ENCODE results near the gene PRM3.

The PRM3 gene

GRCh38 chr16:11242658-11243057 lies 30.8 kb downstream of the PRM3 start:
- DNase-seq = no peak

- no peak for DNase-seq
Measured at GRCh38 chr16:11241480-11242204, 31.8 kb downstream of the PRM3 start.

- DNase-seq = peak in 1 of 2 donors; percentile 67
Measured at GRCh38 chr16:11240636-11241473, 32.6 kb downstream of the PRM3 start.

- DNase-seq = no peak
Measured at GRCh38 chr16:11239644-11240632, 33.5 kb downstream of the PRM3 start.

- DNase-seq = no peak
Measured at GRCh38 chr16:11238272-11239202, 34.9 kb downstream of the PRM3 start.

- peak in 1 of 2 donors; percentile 52 for DNase-seq
Measured at GRCh38 chr16:11236461-11237254, 36.8 kb downstream of the PRM3 start.

GRCh38 chr16:11235703-11235991 lies 37.8 kb downstream of the PRM3 start:
- no peak for DNase-seq

GRCh38 chr16:11234884-11235702 lies 38.3 kb downstream of the PRM3 start:
- DNase-seq = no peak

GRCh38 chr16:11233727-11234376 lies 39.6 kb downstream of the PRM3 start:
- DNase-seq = peak; percentile 52 to 77

GRCh38 chr16:11232852-11233726 lies 40.3 kb downstream of the PRM3 start:
- peak; percentile 96 to 97 for DNase-seq

GRCh38 chr16:11232302-11232851 lies 41.1 kb downstream of the PRM3 start:
- DNase-seq = no peak

- no peak for DNase-seq
Measured at GRCh38 chr16:11231367-11231970, 42.0 kb downstream of the PRM3 start.

GRCh38 chr16:11229906-11230305 lies 43.5 kb downstream of the PRM3 start:
- DNase-seq = no peak

GRCh38 chr16:11229432-11229831 lies 44.0 kb downstream of the PRM3 start:
- DNase-seq = no peak

GRCh38 chr16:11225677-11226549 lies 47.5 kb downstream of the PRM3 start:
- no peak for DNase-seq

- peak; percentile 87 to 91 for DNase-seq
Measured at GRCh38 chr16:11224894-11225676, 48.3 kb downstream of the PRM3 start.
